Hematopoietic multipotent progenitor cell treated with erythropoietin and hydrocortisone succinate and interleukin-3 and kit ligand, for 8 days (in vitro differentiated cells): ENCODE results near the gene OR2T12.
"Not testable (repeated sequence)": the region's sequence is repeated elsewhere in the genome, so short reads cannot be mapped to it uniquely, and the experiment has no call there.

Source experiments
- DNase-seq: peaks from one replicate; pipeline ENCODE4 v3.0.0-alpha.2; 2015

OR2T12 gene

GRCh38 chr1:248303324-248303723, at the start of gene OR2T12:
Gene OR2T12, minus strand, starts transcription at chr1:248303424. Its CDS starts 7,846 bp downstream, at chr1:248295578.
- no peak for DNase-seq

- no peak for DNase-seq
Measured at GRCh38 chr1:248348475-248348874, 45.3 kb upstream of the OR2T12 start, which contains the start of gene OR14C36. Gene OR14C36, plus strand, starts transcription at chr1:248348775. Its CDS starts 0 bp downstream, at chr1:248348775.

- DNase-seq, result no peak
Measured at GRCh38 chr1:248343451-248343850, 40.2 kb upstream of the OR2T12 start.

GRCh38 chr1:248324468-248324867, 21.2 kb upstream of the OR2T12 start, which contains the start of gene OR2M7:
Gene OR2M7, minus strand, starts transcription at chr1:248324568. Its CDS starts 0 bp downstream, at chr1:248324568.
- DNase-seq, result no peak

GRCh38 chr1:248316796-248317195, 13.6 kb upstream of the OR2T12 start:
- DNase-seq, result no peak

- not testable (repeated sequence) for DNase-seq
Measured at GRCh38 chr1:248306740-248307139, 3.5 kb upstream of the OR2T12 start.

GRCh38 chr1:248306103-248306502, 2.9 kb upstream of the OR2T12 start:
- no peak for DNase-seq

- not testable (repeated sequence) for DNase-seq
Measured at GRCh38 chr1:248305672-248306071, 2.4 kb upstream of the OR2T12 start.

- peak; percentile 11 for DNase-seq
Measured at GRCh38 chr1:248288391-248288790, 14.8 kb downstream of the OR2T12 start.

- no peak for DNase-seq
Measured at GRCh38 chr1:248277876-248278275, 25.3 kb downstream of the OR2T12 start, which contains the start of gene OR2T33. Gene OR2T33, minus strand, starts transcription at chr1:248277976. Its CDS starts 4,162 bp downstream, at chr1:248273814.

- not testable (repeated sequence) for DNase-seq
Measured at GRCh38 chr1:248273225-248273624, 30.0 kb downstream of the OR2T12 start.

- no peak for DNase-seq
Measured at GRCh38 chr1:248268178-248268577, 35.0 kb downstream of the OR2T12 start.

- DNase-seq, result not testable (repeated sequence)
Measured at GRCh38 chr1:248259309-248259708, 43.9 kb downstream of the OR2T12 start.

GRCh38 chr1:248243204-248243603, 60.0 kb downstream of the OR2T12 start:
- DNase-seq, result peak; percentile 70
